HUES64 (cell line): ENCODE results near the gene TADA3.
A peak's percentile ranks its signal among the peaks of the same experiment; 100 is the strongest.

Experiments used
- H3K27ac ChIP-seq: 2 replicates; pipeline ENCODE4 v1.7.0; 2013; ENCODE audit warnings: low read depth, low read length, inconsistent platforms
- H3K27me3 ChIP-seq: 2 replicates; pipeline ENCODE4 v1.6.1; 2013; ENCODE audit warnings: mild to moderate bottlenecking, low read length; ENCODE audit not compliant: insufficient read depth
- H3K36me3 ChIP-seq: 2 replicates; pipeline ENCODE4 v1.6.1; 2013; ENCODE audit warnings: mild to moderate bottlenecking, low read length; ENCODE audit not compliant: insufficient read depth
- H3K4me1 ChIP-seq: 2 replicates; pipeline ENCODE4 v1.6.1; 2013; ENCODE audit warnings: mild to moderate bottlenecking, low read length, moderate library complexity; ENCODE audit not compliant: insufficient read depth
- H3K4me3 ChIP-seq: 2 replicates; pipeline ENCODE4 v1.5.1; 2013; ENCODE audit warnings: mild to moderate bottlenecking, low read length, moderate library complexity
- H3K9ac ChIP-seq: 2 replicates; pipeline ENCODE4 v1.6.1; 2013; ENCODE audit warnings: mild to moderate bottlenecking, low read depth, low read length
- H3K9me3 ChIP-seq: 2 replicates; pipeline ENCODE4 v1.6.1; 2013; ENCODE audit warnings: low read depth, low read length; ENCODE audit not compliant: insufficient read depth
- WGBS: fragments of 150-250, 120-280 bp; methylation state at CpG from one replicate; pipeline ENCODE4 v1.1.7; 2013; ENCODE audit warnings: missing lambda C conversion rate; 5-methylcytosine and 5-hydroxymethylcytosine counted together

The TADA3 gene

DNA sequence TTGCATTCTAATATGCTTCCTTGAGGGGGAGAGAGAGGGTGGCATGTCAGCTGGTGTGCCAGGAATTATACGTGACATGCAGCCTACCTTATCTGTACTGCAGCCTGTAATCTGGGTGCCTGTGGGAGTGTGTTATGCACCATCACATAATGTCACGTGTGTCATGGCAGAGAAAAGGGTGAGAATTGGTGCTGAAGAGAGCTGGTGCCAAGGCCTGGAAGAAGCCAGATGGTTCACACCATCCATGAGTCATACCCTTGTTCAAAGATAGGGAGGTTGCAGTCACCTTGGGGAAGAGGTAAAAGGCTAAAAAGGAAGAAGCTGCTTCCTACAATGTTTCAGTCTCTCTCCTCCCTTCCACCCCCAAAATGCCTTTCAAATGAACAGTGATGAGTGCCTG is 55.4 kb downstream of the TADA3 start:
- Histone ChIP-seq H3K4me1 (peaks cover 5% of the 10 kb centered on the region; the same call in 1 of the 2 replicates), H3K9me3 (no peaks in the 10 kb centered on the region), H3K9ac (no peak overlapping the region), H3K4me3 (no peak overlapping the region), H3K27me3 (no peaks in the 10 kb centered on the region), H3K36me3 (peaks cover 77% of the 10 kb centered on the region), H3K27ac (no peak overlapping the region)
- WGBS = 97% methylated on average over 2 of the region's 2 CpGs

DNA sequence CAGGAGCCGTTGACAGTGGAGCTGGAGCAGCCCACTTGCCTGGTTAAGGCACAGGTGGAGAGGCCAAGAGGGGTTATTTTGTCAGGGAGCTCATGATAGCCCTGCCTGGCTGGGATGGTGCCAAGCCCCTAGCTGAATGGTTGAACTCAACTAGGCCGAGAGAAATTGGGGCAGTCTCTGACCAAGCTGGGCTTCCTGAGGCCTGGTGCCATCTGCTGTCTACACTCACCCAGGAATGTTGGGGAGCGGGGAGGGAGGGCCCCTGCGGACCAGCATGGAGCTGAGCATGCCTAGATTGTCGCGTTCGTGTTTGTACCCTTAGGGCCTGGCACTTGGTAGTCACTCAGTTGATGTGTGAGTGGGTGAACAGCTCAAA is 59.5 kb downstream of the TADA3 start:
- H3K9me3 ChIP-seq = no peaks in the 10 kb centered on the region
- no peaks in the 10 kb centered on the region for H3K27me3 ChIP-seq
- H3K9ac ChIP-seq = peak overlapping the region; percentile 100
- no peak overlapping the region for H3K27ac ChIP-seq
- 72% methylated on average over 7 of the region's 7 CpGs for WGBS
- H3K36me3 ChIP-seq = peaks cover 36% of the 10 kb centered on the region
- peaks cover 5% of the 10 kb centered on the region; the same call in 1 of the 2 replicates for H3K4me1 ChIP-seq
- H3K4me3 ChIP-seq = peak overlapping the region; percentile 95

DNA sequence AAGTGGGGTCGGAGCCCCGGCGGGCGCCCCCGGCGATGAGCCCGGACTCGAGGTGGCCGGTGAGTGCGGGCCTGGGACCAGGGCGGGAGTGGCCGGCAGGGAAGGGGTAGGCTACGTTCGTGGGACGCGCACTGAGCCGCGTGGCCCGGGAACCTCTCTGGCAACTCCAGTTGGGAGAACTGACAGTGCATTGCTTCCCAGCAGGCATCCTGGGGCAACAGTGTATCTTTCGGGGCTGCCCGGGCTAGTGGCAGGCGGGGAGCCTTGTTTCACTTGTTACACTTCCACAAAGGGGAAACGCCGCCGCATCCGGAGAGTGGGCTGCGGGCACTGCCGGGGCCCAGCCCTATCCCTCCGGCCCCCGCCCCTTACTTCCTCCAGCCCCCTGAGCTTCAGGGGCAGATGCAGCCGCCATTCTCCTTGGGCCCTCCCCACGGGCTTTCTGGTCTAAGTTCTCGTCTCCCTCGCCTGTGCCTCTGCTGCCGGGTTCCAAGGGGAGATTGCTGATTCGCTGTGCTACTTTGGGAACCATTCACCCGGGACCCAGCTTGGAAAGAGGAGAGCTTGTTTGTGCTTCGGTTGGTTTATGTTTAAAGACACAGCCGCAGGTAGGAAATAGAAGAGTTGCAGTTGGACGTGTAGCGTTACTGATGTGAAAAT is 60.1 kb downstream of the TADA3 start:
- H3K36me3 ChIP-seq = peaks cover 31% of the 10 kb centered on the region
- peaks cover 5% of the 10 kb centered on the region; the same call in 1 of the 2 replicates for H3K4me1 ChIP-seq
- H3K9me3 ChIP-seq = no peaks in the 10 kb centered on the region
- H3K9ac ChIP-seq = peak overlapping the region; percentile 100
- peak overlapping the region; percentile 95 for H3K4me3 ChIP-seq
- whole genome bisulfite sequencing = 6% methylated on average over 41 of the region's 41 CpGs
- H3K27me3 ChIP-seq = no peaks in the 10 kb centered on the region
- peak overlapping the region; percentile 98 for H3K27ac ChIP-seq

DNA sequence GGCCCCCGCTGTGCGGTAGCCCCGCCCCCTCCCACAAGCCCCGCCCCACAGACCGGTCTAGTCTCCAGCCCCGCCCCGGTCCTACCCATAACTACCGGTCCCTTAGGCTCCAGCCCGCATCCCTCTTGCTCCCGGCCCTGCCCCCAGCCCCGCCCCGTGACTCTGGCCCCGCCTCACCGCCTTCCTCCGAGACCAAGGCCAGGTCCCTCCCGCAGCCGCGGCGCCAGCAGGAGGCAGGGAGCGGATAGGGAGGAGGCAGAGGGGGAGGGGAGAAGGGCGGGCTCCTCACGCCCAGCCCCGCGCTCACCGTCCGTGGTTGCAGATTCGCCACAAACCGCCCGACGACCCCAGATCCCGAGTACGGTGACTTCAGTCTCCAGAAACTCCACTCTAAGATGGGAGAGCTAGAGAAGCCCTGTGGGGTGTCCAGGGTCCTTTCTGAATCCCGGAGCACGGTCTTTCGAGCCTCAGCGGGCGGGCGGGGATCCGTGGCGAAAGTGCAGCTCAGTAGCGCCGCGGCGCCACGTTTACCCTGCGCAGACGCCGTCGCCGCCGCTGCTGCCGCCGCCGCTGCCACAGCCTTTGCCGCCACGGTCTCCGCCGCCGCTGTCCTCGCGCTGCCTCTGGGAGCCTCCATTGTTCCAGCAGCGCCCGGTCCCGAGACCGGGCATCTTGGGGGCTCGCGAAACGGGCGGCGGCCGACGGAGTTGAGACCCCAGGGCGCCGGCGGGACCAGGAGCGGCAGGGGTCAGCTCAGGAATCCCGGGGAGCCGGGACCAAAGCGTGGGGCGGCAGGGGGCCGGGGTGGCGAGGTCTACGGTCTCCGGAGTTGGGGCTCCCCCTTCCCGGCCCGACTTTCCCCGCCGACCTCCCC is 60.8 kb downstream of the TADA3 start, which contains the start of gene BRPF1:
BRPF1 (plus strand) TSS at position 530 of the 874 bp plus-strand sequence. CDS start 2,406 bp downstream, outside the sequence.
- Histone ChIP-seq H3K4me1 (peaks cover 5% of the 10 kb centered on the region; the same call in 1 of the 2 replicates), H3K27me3 (no peaks in the 10 kb centered on the region), H3K9me3 (no peaks in the 10 kb centered on the region), H3K9ac (peak within 1 kb of the TSS; percentile 100), H3K36me3 (peaks cover 23% of the 10 kb centered on the region), H3K4me3 (peak within 1 kb of the TSS; percentile 95), H3K27ac (peak within 1 kb of the TSS; percentile 98)
- WGBS = under 1% methylated on average over 88 of the region's 88 CpGs

DNA sequence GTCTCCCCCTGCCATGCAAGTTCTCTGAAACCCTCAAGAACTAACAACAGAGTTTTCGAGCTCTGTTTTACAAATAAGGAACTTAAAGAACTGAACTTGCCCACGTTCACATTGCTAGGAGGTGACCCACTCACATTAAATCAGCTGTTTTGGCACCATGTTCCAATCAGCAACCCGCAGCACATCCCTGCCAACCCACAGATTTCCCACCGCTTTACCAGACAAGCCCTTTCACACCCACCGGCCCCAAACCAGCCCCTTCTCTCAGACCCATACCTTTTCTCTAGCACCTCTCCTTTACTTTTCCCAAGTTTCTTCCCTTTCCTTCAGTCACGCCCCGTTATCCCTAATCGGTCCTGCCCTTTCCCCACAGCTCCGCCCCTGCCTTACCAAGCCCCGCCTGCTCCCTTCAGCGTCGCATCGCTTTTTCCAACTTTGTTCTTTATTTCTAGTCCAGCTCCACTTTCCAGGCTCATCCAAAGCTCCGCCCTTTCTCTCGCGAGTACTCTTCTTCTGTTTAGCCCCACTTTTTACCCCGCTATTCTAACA is 61.5 kb downstream of the TADA3 start:
- 3% methylated on average over 16 of the region's 17 CpGs for WGBS
- peak overlapping the region; percentile 58 for H3K4me3 ChIP-seq
- H3K9ac ChIP-seq = peak overlapping the region; percentile 11; the same call in 1 of the 2 replicates
- no peaks in the 10 kb centered on the region for H3K27me3 ChIP-seq
- peaks cover 18% of the 10 kb centered on the region for H3K36me3 ChIP-seq
- H3K4me1 ChIP-seq = peaks cover 5% of the 10 kb centered on the region; the same call in 1 of the 2 replicates
- H3K27ac ChIP-seq = no peak overlapping the region; the same call in 1 of the 2 replicates
- no peaks in the 10 kb centered on the region for H3K9me3 ChIP-seq
